SK-N-SH (cell line): ENCODE results near the gene BRCA1. TPM values are rescaled to one million over a fixed set of nuclear protein-coding genes. Genes with fewer than 3 reads are reported as not detected.

Experiments
- CTCF ChIA-PET: fragments of 300-600, 350-600 bp; formaldehyde crosslinking; extraction: SDS; loops from one replicate; lab custom pipeline; 2021; lab: Yijun Ruan, JAX
- POLR2A ChIA-PET: fragments of 350-600 bp; sonication (Branson Sonifier 250); formaldehyde crosslinking; extraction: SDS; loops from one replicate; lab custom pipeline; 2020; ENCODE audit warnings: antibody characterized with exemption, inconsistent platforms; lab: Yijun Ruan, JAX
- DNase-seq: peaks from one replicate; pipeline ENCODE4 v3.0.0; 2012
- H2AFZ ChIP-seq: fragments of 200-600 bp; sonication (generic); 2 replicates; pipeline ENCODE4 v1.8.1; 2016; ENCODE audit warnings: antibody characterized with exemption, mild to moderate bottlenecking, low read depth
- H3F3A ChIP-seq: fragments of 200-600 bp; sonication (generic); replicated peaks from 2 replicates; pipeline ENCODE3; 2016; ENCODE audit warnings: antibody characterized with exemption, mild to moderate bottlenecking; ENCODE audit not compliant: insufficient read depth
- H3K27ac ChIP-seq, 2 experiments: fragments of 200-500 bp in 1 of 2; fragments of 200-600 bp in 1 of 2; sonication (Bioruptor generic) in 1 of 2; sonication (generic), shearing (Covaris generic) in 1 of 2; 2 replicates each; pipeline versions ENCODE4 v1.5.1 to v1.6.1; 2014 to 2016; ENCODE audit warnings: low read depth in 2 of 2, inconsistent platforms in 1 of 2, low read length in 1 of 2, mild to moderate bottlenecking in 1 of 2, mixed read lengths in 1 of 2
- H3K27me3 ChIP-seq: fragments of 200-600 bp; sonication (generic), shearing (Covaris generic); 2 replicates; pipeline ENCODE4 v1.6.1; 2016; ENCODE audit warnings: mixed run types; ENCODE audit not compliant: insufficient read depth
- H3K36me3 ChIP-seq, 2 experiments: fragments of 200-500 bp in 1 of 2; fragments of 200-600 bp in 1 of 2; sonication (Bioruptor generic) in 1 of 2; sonication (generic) in 1 of 2; replicated peaks in 1 of 2; 2 replicates each; pipeline versions ENCODE3 to v1.5.1; 2014 to 2016; ENCODE audit warnings: low read length in 1 of 2, mild to moderate bottlenecking in 1 of 2; ENCODE audit not compliant: insufficient read depth in 2 of 2, control insufficient read depth in 1 of 2
- H3K4me1 ChIP-seq, 2 experiments: fragments of 200-500 bp in 1 of 2; fragments of 200-600 bp in 1 of 2; sonication (Bioruptor generic) in 1 of 2; sonication (generic), shearing (Covaris generic) in 1 of 2; 2 replicates each; pipeline versions ENCODE4 v1.5.1 to v1.6.1; 2014 to 2016; ENCODE audit warnings: low read depth in 1 of 2, low read length in 1 of 2, mixed run types in 1 of 2; ENCODE audit not compliant: insufficient read depth in 2 of 2, control insufficient read depth in 1 of 2
- H3K4me2 ChIP-seq: fragments of 200-600 bp; sonication (generic), shearing (Covaris generic); 2 replicates; pipeline ENCODE4 v1.6.1; 2017; ENCODE audit warnings: mixed run types
- H3K4me3 ChIP-seq, 2 experiments: fragments of 200-500 bp in 1 of 2; fragments of 200-600 bp in 1 of 2; sonication (Bioruptor generic) in 1 of 2; sonication (generic), shearing (Covaris generic) in 1 of 2; 2 replicates each; pipeline versions ENCODE4 v1.5.1 to v1.8.1; 2014 to 2016; ENCODE audit warnings: low read depth in 2 of 2, inconsistent platforms in 1 of 2, low read length in 1 of 2, mild to moderate bottlenecking in 1 of 2, mixed read lengths in 1 of 2, moderate library complexity in 1 of 2
- H3K79me2 ChIP-seq: fragments of 200-600 bp; sonication (generic); 2 replicates; pipeline ENCODE4 v1.8.1; 2017; ENCODE audit warnings: mild to moderate bottlenecking; ENCODE audit not compliant: insufficient read depth
- H3K9ac ChIP-seq: fragments of 200-600 bp; sonication (generic); 2 replicates; pipeline ENCODE4 v1.6.1; 2017; ENCODE audit warnings: mixed run types
- H3K9me2 ChIP-seq: fragments of 200-600 bp; sonication (generic); 2 replicates; pipeline ENCODE4 v1.6.1; 2017; ENCODE audit warnings: mixed run types
- H3K9me3 ChIP-seq: fragments of 200-600 bp; sonication (generic); 2 replicates; pipeline ENCODE4 v1.6.1; 2017; ENCODE audit warnings: mixed run types, mild to moderate bottlenecking, moderate library complexity
- H4K20me1 ChIP-seq: fragments of 200-600 bp; sonication (generic); 2 replicates; pipeline ENCODE4 v1.6.1; 2017; ENCODE audit warnings: mild to moderate bottlenecking, mixed run types; ENCODE audit not compliant: insufficient read depth
- FOSL2 ChIP-seq: IDR thresholded peaks from 2 replicates; pipeline ENCODE4 v1.4.0; 2012; ENCODE audit warnings: low read depth, mild to moderate bottlenecking, moderate library complexity, borderline replicate concordance
- JUND ChIP-seq: IDR thresholded peaks from 2 replicates; pipeline ENCODE4 v1.4.0; 2012
- MXI1 ChIP-seq: IDR thresholded peaks from 2 replicates; pipeline ENCODE4 v1.6.1; 2012; ENCODE audit warnings: mild to moderate bottlenecking, low read depth, low read length, improper control_type of control experiment
- NRF1 ChIP-seq: IDR thresholded peaks from 2 replicates; pipeline ENCODE4 v1.6.1; 2012; ENCODE audit warnings: low read depth, mild to moderate bottlenecking, low read length
- POLR2AphosphoS5 ChIP-seq: IDR thresholded peaks from 2 replicates; pipeline ENCODE4 v1.6.1; 2012; ENCODE audit warnings: low read depth, low read length
- RFX5 ChIP-seq: IDR thresholded peaks from 2 replicates; pipeline ENCODE4 v1.6.1; 2012; ENCODE audit warnings: mild to moderate bottlenecking, improper control_type of control experiment, low read length
- RXRA ChIP-seq: IDR thresholded peaks from 2 replicates; pipeline ENCODE4 v1.4.0; 2012; ENCODE audit warnings: low read depth, mild to moderate bottlenecking, borderline replicate concordance
- SIN3A ChIP-seq: IDR thresholded peaks from 2 replicates; pipeline ENCODE4 v1.6.1; 2012; ENCODE audit warnings: low read depth, mild to moderate bottlenecking, low read length, moderate library complexity, borderline replicate concordance
- TAF1 ChIP-seq: IDR thresholded peaks from 2 replicates; pipeline ENCODE4 v1.6.1; 2012; ENCODE audit warnings: low read depth, mild to moderate bottlenecking, low read length, moderate library complexity, borderline replicate concordance
- USF1 ChIP-seq: IDR thresholded peaks from 2 replicates; pipeline ENCODE4 v1.4.0; 2012; ENCODE audit warnings: low read depth, borderline replicate concordance
- WGBS: methylation state at CpG from one replicate; pipeline ENCODE4 v1.1.6; 2017; ENCODE audit warnings: low lambda C conversion rate; 5-methylcytosine and 5-hydroxymethylcytosine counted together
- polyA plus RNA-seq, 3 experiments: library from polyadenylated mRNA; depleted of rRNA; stranded (reverse); fragments of >200 nt; gene quantifications; 2 replicates each; pipeline ENCODE4 v1.2.3, GENCODE V29; 2012
- TF ChIP-seq, protein P1 (sequence below): IDR thresholded peaks from 2 replicates; pipeline ENCODE4; 2012
- TF ChIP-seq, protein P2 (sequence below): fragments of 200-600 bp; sonication (generic); IDR thresholded peaks from 2 replicates; pipeline ENCODE4 v1.6.1; 2017; ENCODE audit warnings: antibody characterized with exemption, mild to moderate bottlenecking, moderate library complexity

Gene BRCA1
- polyA plus RNA-seq, 1 of the 3 experiments (the other 2 are of a cell fraction), result 11.2 TPM

DNA sequence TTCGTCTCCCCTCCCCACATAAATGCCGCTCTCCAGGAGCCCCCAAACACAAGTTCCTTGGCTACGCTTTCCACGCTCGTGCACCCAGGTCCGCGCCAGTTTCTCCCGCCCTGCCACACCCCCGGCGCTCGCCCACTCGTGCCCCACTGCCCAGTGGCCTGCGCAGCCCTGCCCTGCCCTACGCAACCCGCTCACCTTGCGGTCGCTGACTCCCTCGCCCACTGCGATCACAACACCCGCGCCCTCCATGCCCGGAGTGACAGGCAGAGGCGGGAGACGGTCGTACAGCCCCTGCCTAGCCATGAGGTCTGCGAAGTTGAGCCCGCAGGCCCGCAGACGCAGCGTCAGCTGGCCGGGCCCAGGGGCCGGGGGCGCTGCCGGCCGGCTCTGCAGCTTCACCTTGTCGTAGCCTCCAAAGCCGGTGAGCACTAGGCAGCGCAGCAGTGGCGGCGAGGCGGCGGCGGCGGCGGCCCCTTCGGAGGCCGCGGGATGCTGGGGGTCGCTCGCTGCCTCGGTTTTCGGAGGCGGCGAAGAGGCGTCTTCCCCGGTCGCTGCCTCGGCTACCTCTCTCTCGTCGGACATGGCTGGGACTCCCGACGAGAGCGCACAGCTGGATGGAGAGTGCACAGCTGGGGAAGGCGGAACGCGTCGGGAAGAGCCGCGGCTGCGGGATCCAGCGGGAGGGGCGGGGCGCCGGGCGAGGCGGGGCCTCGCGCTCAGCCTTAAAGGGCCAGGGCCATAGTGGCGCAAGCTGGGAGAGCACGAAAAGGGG is 103.2 kb downstream of the BRCA1 start, which contains the start of gene VAT1 (continued):
- TF ChIP-seq, protein P1, sequence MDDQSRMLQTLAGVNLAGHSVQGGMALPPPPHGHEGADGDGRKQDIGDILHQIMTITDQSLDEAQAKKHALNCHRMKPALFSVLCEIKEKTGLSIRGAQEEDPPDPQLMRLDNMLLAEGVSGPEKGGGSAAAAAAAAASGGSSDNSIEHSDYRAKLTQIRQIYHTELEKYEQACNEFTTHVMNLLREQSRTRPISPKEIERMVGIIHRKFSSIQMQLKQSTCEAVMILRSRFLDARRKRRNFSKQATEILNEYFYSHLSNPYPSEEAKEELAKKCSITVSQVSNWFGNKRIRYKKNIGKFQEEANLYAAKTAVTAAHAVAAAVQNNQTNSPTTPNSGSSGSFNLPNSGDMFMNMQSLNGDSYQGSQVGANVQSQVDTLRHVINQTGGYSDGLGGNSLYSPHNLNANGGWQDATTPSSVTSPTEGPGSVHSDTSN, result no peak
- TF ChIP-seq JUND, result no peak
- peak; percentile 17; the same call in 1 of the 2 replicates for TF ChIP-seq NRF1
- TF ChIP-seq TAF1, result no peak
- no peak for TF ChIP-seq RFX5
- no peak for TF ChIP-seq POLR2AphosphoS5
- TF ChIP-seq, protein P2, sequence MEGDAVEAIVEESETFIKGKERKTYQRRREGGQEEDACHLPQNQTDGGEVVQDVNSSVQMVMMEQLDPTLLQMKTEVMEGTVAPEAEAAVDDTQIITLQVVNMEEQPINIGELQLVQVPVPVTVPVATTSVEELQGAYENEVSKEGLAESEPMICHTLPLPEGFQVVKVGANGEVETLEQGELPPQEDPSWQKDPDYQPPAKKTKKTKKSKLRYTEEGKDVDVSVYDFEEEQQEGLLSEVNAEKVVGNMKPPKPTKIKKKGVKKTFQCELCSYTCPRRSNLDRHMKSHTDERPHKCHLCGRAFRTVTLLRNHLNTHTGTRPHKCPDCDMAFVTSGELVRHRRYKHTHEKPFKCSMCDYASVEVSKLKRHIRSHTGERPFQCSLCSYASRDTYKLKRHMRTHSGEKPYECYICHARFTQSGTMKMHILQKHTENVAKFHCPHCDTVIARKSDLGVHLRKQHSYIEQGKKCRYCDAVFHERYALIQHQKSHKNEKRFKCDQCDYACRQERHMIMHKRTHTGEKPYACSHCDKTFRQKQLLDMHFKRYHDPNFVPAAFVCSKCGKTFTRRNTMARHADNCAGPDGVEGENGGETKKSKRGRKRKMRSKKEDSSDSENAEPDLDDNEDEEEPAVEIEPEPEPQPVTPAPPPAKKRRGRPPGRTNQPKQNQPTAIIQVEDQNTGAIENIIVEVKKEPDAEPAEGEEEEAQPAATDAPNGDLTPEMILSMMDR, result no peak
- TF ChIP-seq MXI1, result peak; percentile 79
- peak; percentile 85; the same call in 1 of the 2 replicates for TF ChIP-seq SIN3A

- H3K36me3 ChIP-seq, result peaks cover 15 to 19% of the 10 kb centered on the region in 2 experiments
- peak overlapping the region; percentile 82 for H3K9ac ChIP-seq
- ChIA-PET POLR2A (interaction anchor here (1.4 to 2.5 kb wide), 2 partner anchors 23 to 340 kb away, joined by 6 to 15 read pairs; partner anchors contain the start of gene RPL27), CTCF (interaction anchor here (3.1 kb wide), 1 partner anchor 23 kb away, joined by 11 read pairs; the partner anchor contains the start of gene RPL27)
- peak overlapping the region; percentile 68 to 80; a peak in 3 of 4 replicates for H3K27ac ChIP-seq
- peak overlapping the region; percentile 96 to 99 for H3K4me3 ChIP-seq
- 46% methylated on average over 20 of the region's 40 CpGs for WGBS
- H3F3A ChIP-seq, result peaks cover 6% of the 10 kb centered on the region
- H3K4me2 ChIP-seq, result peak overlapping the region; percentile 98
- peak overlapping the region; percentile 94 for H2AFZ ChIP-seq
- H4K20me1 ChIP-seq, result 0 out of 2 replicates have a peak, but pooled peaks cover 6% of the 10 kb centered on the region
- H3K4me1 ChIP-seq, result peaks cover 0 to 31% of the 10 kb centered on the region in 2 experiments; a peak in 2 of 4 replicates
- no peaks in the 10 kb centered on the region for H3K9me2 ChIP-seq
- no peaks in the 10 kb centered on the region for H3K27me3 ChIP-seq
- TF ChIP-seq FOSL2 (peak; percentile 51; the same call in 1 of the 2 replicates), USF1 (peak; percentile 67; the same call in 1 of the 2 replicates), SIN3A (no peak), RXRA (peak; percentile 34; the same call in 1 of the 2 replicates), TAF1 (0 out of 2 replicates have a peak, but pooled peaks have one; percentile 26), NRF1 (peak; percentile 58)
- TF ChIP-seq, protein P2, result no peak
- peak; percentile 86 for DNase-seq
- no peaks in the 10 kb centered on the region for H3K9me3 ChIP-seq
- H3K79me2 ChIP-seq, result peaks cover 31% of the 10 kb centered on the region
Measured at GRCh38 chr17:43020789-43021740, 104.1 kb downstream of the BRCA1 start.
